ENCODE measurements around the gene ATP13A2.
A peak's percentile ranks its signal among the peaks of the same experiment; 100 is the strongest.

The ATP13A2 gene

GRCh38 chr1:17053086-17053684 is 41.5 kb upstream of the ATP13A2 start:
- Histone ChIP-seq H3K27me3 (ENCODE audit: insufficient read depth, poor library complexity, severe bottlenecking) (no peaks in the 10 kb centered on the region), H3K4me3 (replicated peaks; ENCODE audit: insufficient read depth, low read length) (peak overlapping the region; percentile 95), H3K27ac (replicated peaks) (peak overlapping the region; percentile 66)
- no peak for DNase-seq (ENCODE audit: low read depth in 1 of 2, low spot score in 1 of 2)
- TF ChIP-seq POLR2AphosphoS5 (IDR thresholded peaks at IDR 0.05; ENCODE audit: low read depth) (no peak), SPI1 (IDR thresholded peaks at IDR 0.05; ENCODE audit: borderline replicate concordance, low read depth) (no peak), CTCF (IDR thresholded peaks at IDR 0.05; ENCODE audit: insufficient read depth, low read length) (no peak), GABPA (IDR thresholded peaks at IDR 0.05; ENCODE audit: low read depth) (no peak), REST (IDR thresholded peaks at IDR 0.05; ENCODE audit: insufficient replicate concordance, low read depth) (no peak)

GRCh38 chr1:17052641-17053040 is 40.9 kb upstream of the ATP13A2 start:
- H3K27ac ChIP-seq (replicated peaks): peak overlapping the region; percentile 66
- DNase-seq (ENCODE audit: low read depth in 1 of 2, low spot score in 1 of 2): no peak
- no peaks in the 10 kb centered on the region for H3K27me3 ChIP-seq (ENCODE audit: insufficient read depth, poor library complexity, severe bottlenecking)
- peak; percentile 26; the same call in 1 of the 2 replicates for TF ChIP-seq SPI1 (IDR thresholded peaks at IDR 0.05; ENCODE audit: borderline replicate concordance, low read depth)
- TF ChIP-seq REST (IDR thresholded peaks at IDR 0.05; ENCODE audit: insufficient replicate concordance, low read depth): no peak
- peak overlapping the region; percentile 95 for H3K4me3 ChIP-seq (replicated peaks; ENCODE audit: insufficient read depth, low read length)

- Histone ChIP-seq H3K27ac (replicated peaks) (no peak overlapping the region), H3K27me3 (ENCODE audit: insufficient read depth, poor library complexity, severe bottlenecking) (no peaks in the 10 kb centered on the region), H3K4me3 (replicated peaks; ENCODE audit: insufficient read depth, low read length) (no peak overlapping the region)
- DNase-seq (ENCODE audit: low read depth in 1 of 2, low spot score in 1 of 2): no peak
- no peak for TF ChIP-seq SPI1 (IDR thresholded peaks at IDR 0.05; ENCODE audit: borderline replicate concordance, low read depth)
- no peak for TF ChIP-seq REST (IDR thresholded peaks at IDR 0.05; ENCODE audit: insufficient replicate concordance, low read depth)
- TF ChIP-seq CTCF (IDR thresholded peaks at IDR 0.05; ENCODE audit: insufficient read depth, low read length): no peak
- TF ChIP-seq GABPA (IDR thresholded peaks at IDR 0.05; ENCODE audit: low read depth): no peak
- no peak for TF ChIP-seq POLR2AphosphoS5 (IDR thresholded peaks at IDR 0.05; ENCODE audit: low read depth)
These were observed 40.3 kb upstream of the ATP13A2 start for GRCh38 chr1:17052038-17052437.

All from HL-60 (cell line).